ENCODE measurements around the gene SCTR.

DNA sequence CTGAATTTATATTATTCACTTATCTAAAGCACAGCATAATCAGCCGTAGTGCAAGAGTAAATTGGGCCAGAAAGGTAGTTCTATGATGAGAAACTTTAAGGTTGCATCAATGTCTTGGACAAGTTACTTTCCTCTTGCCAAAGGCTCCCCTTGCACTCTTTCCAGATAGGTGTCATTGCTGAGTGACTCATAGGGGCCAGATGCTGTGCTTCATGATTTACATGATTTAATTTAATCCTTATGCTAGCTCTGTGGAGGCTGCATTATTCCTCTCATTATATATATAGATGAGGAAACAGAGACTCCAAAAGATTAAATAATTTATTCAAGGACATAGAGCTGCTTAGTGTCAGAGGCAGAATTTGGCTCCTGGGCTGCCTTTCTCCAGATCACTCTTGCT, 25.0 kb upstream of the SCTR start:
- TF ChIP-seq, protein P1, sequence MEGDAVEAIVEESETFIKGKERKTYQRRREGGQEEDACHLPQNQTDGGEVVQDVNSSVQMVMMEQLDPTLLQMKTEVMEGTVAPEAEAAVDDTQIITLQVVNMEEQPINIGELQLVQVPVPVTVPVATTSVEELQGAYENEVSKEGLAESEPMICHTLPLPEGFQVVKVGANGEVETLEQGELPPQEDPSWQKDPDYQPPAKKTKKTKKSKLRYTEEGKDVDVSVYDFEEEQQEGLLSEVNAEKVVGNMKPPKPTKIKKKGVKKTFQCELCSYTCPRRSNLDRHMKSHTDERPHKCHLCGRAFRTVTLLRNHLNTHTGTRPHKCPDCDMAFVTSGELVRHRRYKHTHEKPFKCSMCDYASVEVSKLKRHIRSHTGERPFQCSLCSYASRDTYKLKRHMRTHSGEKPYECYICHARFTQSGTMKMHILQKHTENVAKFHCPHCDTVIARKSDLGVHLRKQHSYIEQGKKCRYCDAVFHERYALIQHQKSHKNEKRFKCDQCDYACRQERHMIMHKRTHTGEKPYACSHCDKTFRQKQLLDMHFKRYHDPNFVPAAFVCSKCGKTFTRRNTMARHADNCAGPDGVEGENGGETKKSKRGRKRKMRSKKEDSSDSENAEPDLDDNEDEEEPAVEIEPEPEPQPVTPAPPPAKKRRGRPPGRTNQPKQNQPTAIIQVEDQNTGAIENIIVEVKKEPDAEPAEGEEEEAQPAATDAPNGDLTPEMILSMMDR (IDR thresholded peaks at IDR 0.05), result no peak
- no peak for TF ChIP-seq POLR2AphosphoS5 (IDR thresholded peaks at IDR 0.05; ENCODE audit: low read depth, low read length)
- TF ChIP-seq TCF7L2 (IDR thresholded peaks at IDR 0.05; ENCODE audit: low read depth, low read length), result no peak
- TF ChIP-seq, protein P2, sequence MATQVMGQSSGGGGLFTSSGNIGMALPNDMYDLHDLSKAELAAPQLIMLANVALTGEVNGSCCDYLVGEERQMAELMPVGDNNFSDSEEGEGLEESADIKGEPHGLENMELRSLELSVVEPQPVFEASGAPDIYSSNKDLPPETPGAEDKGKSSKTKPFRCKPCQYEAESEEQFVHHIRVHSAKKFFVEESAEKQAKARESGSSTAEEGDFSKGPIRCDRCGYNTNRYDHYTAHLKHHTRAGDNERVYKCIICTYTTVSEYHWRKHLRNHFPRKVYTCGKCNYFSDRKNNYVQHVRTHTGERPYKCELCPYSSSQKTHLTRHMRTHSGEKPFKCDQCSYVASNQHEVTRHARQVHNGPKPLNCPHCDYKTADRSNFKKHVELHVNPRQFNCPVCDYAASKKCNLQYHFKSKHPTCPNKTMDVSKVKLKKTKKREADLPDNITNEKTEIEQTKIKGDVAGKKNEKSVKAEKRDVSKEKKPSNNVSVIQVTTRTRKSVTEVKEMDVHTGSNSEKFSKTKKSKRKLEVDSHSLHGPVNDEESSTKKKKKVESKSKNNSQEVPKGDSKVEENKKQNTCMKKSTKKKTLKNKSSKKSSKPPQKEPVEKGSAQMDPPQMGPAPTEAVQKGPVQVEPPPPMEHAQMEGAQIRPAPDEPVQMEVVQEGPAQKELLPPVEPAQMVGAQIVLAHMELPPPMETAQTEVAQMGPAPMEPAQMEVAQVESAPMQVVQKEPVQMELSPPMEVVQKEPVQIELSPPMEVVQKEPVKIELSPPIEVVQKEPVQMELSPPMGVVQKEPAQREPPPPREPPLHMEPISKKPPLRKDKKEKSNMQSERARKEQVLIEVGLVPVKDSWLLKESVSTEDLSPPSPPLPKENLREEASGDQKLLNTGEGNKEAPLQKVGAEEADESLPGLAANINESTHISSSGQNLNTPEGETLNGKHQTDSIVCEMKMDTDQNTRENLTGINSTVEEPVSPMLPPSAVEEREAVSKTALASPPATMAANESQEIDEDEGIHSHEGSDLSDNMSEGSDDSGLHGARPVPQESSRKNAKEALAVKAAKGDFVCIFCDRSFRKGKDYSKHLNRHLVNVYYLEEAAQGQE (IDR thresholded peaks at IDR 0.05; ENCODE audit: insufficient read depth in 1 of 2, low read depth in 2 of 2, low read length in 1 of 2), result no peak

All from Panc1 (cell line).